KMS-11 (cell line): Measurements from ENCODE around the gene DDX60.

Source experiments
- H2AFZ ChIP-seq: fragments of 200-600 bp; sonication (generic); 2 replicates; pipeline ENCODE4 v1.6.1; 2016; ENCODE audit warnings: antibody characterized with exemption, mixed run types, low read depth
- H3K27ac ChIP-seq: fragments of 200-600 bp; sonication (generic); 2 replicates; pipeline ENCODE4 v1.6.1; 2016; ENCODE audit warnings: mild to moderate bottlenecking, mixed run types
- H3K27me3 ChIP-seq: fragments of 200-600 bp; sonication (generic); 2 replicates; pipeline ENCODE4 v1.6.1; 2017; ENCODE audit warnings: mild to moderate bottlenecking, low read depth, mixed run types, moderate library complexity; ENCODE audit not compliant: insufficient read depth
- H3K36me3 ChIP-seq: fragments of 200-600 bp; sonication (generic); 2 replicates; pipeline ENCODE4 v1.6.1; 2017; ENCODE audit warnings: mild to moderate bottlenecking, mixed run types; ENCODE audit not compliant: insufficient read depth
- H3K4me1 ChIP-seq: fragments of 200-600 bp; sonication (generic); 2 replicates; pipeline ENCODE4 v1.6.1; 2016; ENCODE audit warnings: mild to moderate bottlenecking, low read depth, mixed run types; ENCODE audit not compliant: poor library complexity, severe bottlenecking
- H3K4me2 ChIP-seq: fragments of 200-600 bp; sonication (generic); 2 replicates; pipeline ENCODE4 v1.7.0; 2016; ENCODE audit warnings: mild to moderate bottlenecking, mixed run types
- H3K4me3 ChIP-seq: fragments of 200-600 bp; sonication (generic); IDR thresholded peaks from 2 replicates; pipeline ENCODE4 v1.6.1; 2017; ENCODE audit warnings: low read depth, low read length, mixed read lengths; ENCODE audit not compliant: insufficient read depth
- H3K79me2 ChIP-seq: fragments of 200-600 bp; sonication (generic); 2 replicates; pipeline ENCODE4 v1.6.1; 2016; ENCODE audit warnings: low read depth, mixed run types; ENCODE audit not compliant: insufficient read depth
- H3K9ac ChIP-seq: fragments of 200-600 bp; sonication (generic); 2 replicates; pipeline ENCODE4 v1.6.1; 2016; ENCODE audit warnings: mild to moderate bottlenecking, mixed run types
- H4K20me1 ChIP-seq: fragments of 200-600 bp; sonication (generic); 2 replicates; pipeline ENCODE4 v1.6.1; 2016; ENCODE audit warnings: mild to moderate bottlenecking, mixed run types; ENCODE audit not compliant: insufficient read depth
- CTCF ChIP-seq: fragments of 200-600 bp; sonication (generic); conservative IDR thresholded peaks from 2 replicates; pipeline ENCODE4 v1.6.1; 2017; ENCODE audit warnings: low read depth, mild to moderate bottlenecking, antibody characterized with exemption, low read length, moderate library complexity, mixed read lengths

DDX60 gene

GRCh38 chr4:168321006-168321405 lies 2.5 kb upstream of the DDX60 start:
- Histone ChIP-seq H2AFZ (no peak overlapping the region), H3K4me2 (no peak overlapping the region)

GRCh38 chr4:168319486-168320019 lies 1.0 kb upstream of the DDX60 start:
- no peak overlapping the region for H3K4me3 ChIP-seq
- peaks cover 23% of the 10 kb centered on the region for H3K4me1 ChIP-seq
- TF ChIP-seq CTCF, result no peak
- H3K27me3 ChIP-seq, result no peaks in the 10 kb centered on the region; the same call in 1 of the 2 replicates
- no peak overlapping the region for H3K9ac ChIP-seq
- H3K79me2 ChIP-seq, result no peaks in the 10 kb centered on the region
- H3K4me2 ChIP-seq, result peak overlapping the region; percentile 82; the same call in 1 of the 2 replicates
- H2AFZ ChIP-seq, result no peak overlapping the region
- no peaks in the 10 kb centered on the region for H3K36me3 ChIP-seq
- H4K20me1 ChIP-seq, result no peaks in the 10 kb centered on the region
- H3K27ac ChIP-seq, result no peak overlapping the region

More at GRCh38 chr4:168321006-168321405, 2.5 kb upstream of the DDX60 start:
- Histone ChIP-seq H3K36me3 (no peaks in the 10 kb centered on the region), H4K20me1 (no peaks in the 10 kb centered on the region), H3K79me2 (no peaks in the 10 kb centered on the region), H3K4me3 (no peak overlapping the region), H3K9ac (no peak overlapping the region), H3K4me1 (peaks cover 23% of the 10 kb centered on the region), H3K27ac (no peak overlapping the region), H3K27me3 (no peaks in the 10 kb centered on the region; the same call in 1 of the 2 replicates)
- TF ChIP-seq CTCF, result no peak

GRCh38 chr4:168317621-168318020 lies 931 bp downstream of the DDX60 start:
- H4K20me1 ChIP-seq, result no peaks in the 10 kb centered on the region
- no peak overlapping the region for H3K27ac ChIP-seq
- H3K4me2 ChIP-seq, result peak overlapping the region; percentile 82
- H3K27me3 ChIP-seq, result no peaks in the 10 kb centered on the region; the same call in 1 of the 2 replicates
- H3K4me3 ChIP-seq, result no peak overlapping the region
- TF ChIP-seq CTCF, result no peak
- H3K4me1 ChIP-seq, result peaks cover 23% of the 10 kb centered on the region
- H2AFZ ChIP-seq, result no peak overlapping the region
- no peaks in the 10 kb centered on the region for H3K36me3 ChIP-seq
- no peaks in the 10 kb centered on the region for H3K79me2 ChIP-seq
- peak overlapping the region; percentile 45; the same call in 1 of the 2 replicates for H3K9ac ChIP-seq

- no peak overlapping the region for H3K4me3 ChIP-seq
- no peak overlapping the region for H2AFZ ChIP-seq
- no peaks in the 10 kb centered on the region for H3K79me2 ChIP-seq
- H3K9ac ChIP-seq, result no peak overlapping the region
- no peak overlapping the region for H3K4me2 ChIP-seq
- no peak for TF ChIP-seq CTCF
- H4K20me1 ChIP-seq, result no peaks in the 10 kb centered on the region; the same call in 1 of the 2 replicates
- H3K27me3 ChIP-seq, result no peaks in the 10 kb centered on the region
- no peaks in the 10 kb centered on the region for H3K36me3 ChIP-seq
- no peak overlapping the region for H3K27ac ChIP-seq
- no peaks in the 10 kb centered on the region for H3K4me1 ChIP-seq
Measured at GRCh38 chr4:168309781-168310180, 8.8 kb downstream of the DDX60 start.
